Bronchial epithelial cell (primary cell): ENCODE data around the gene CACNG6. TPM values are rescaled to one million over a fixed set of nuclear protein-coding genes. Genes with fewer than 3 reads are reported as not detected.

Experiments used
- DNase-seq: peaks from one replicate; pipeline ENCODE4 v3.0.0-alpha.2; 2010; ENCODE audit warnings: low read depth
- FAIRE-seq: peaks from 2 replicates; lab custom pipeline; 2011; peaks lifted over from hg19 to GRCh38; lab: Jason Lieb, UNC
- H3K27me3 ChIP-seq: 2 replicates; pipeline ENCODE4 v1.5.1; 2011; ENCODE audit warnings: low read length; ENCODE audit not compliant: control insufficient read depth, insufficient read depth
- H3K36me3 ChIP-seq: 2 replicates; pipeline ENCODE4 v1.5.1; 2011; ENCODE audit warnings: low read length; ENCODE audit not compliant: control insufficient read depth, insufficient read depth
- H3K4me3 ChIP-seq: 2 replicates; pipeline ENCODE4 v1.5.1; 2011; ENCODE audit warnings: mild to moderate bottlenecking, low read depth, low read length, control low read depth
- total RNA-seq: library from RNA; depleted of rRNA; stranded (reverse); fragments of >200 nt; gene quantifications from 2 replicates; pipeline ENCODE4 v1.2.1, GENCODE V29; 2014
- TF ChIP-seq, protein P1 (sequence below): IDR thresholded peaks from 2 replicates; pipeline ENCODE4 v1.5.1; 2011; ENCODE audit warnings: mild to moderate bottlenecking, moderate library complexity, low read length, control low read depth, inconsistent platforms; ENCODE audit not compliant: insufficient read depth, severe bottlenecking

Gene CACNG6
- total RNA-seq, 1 donor from 2014 or later, result 0.26 TPM

DNA sequence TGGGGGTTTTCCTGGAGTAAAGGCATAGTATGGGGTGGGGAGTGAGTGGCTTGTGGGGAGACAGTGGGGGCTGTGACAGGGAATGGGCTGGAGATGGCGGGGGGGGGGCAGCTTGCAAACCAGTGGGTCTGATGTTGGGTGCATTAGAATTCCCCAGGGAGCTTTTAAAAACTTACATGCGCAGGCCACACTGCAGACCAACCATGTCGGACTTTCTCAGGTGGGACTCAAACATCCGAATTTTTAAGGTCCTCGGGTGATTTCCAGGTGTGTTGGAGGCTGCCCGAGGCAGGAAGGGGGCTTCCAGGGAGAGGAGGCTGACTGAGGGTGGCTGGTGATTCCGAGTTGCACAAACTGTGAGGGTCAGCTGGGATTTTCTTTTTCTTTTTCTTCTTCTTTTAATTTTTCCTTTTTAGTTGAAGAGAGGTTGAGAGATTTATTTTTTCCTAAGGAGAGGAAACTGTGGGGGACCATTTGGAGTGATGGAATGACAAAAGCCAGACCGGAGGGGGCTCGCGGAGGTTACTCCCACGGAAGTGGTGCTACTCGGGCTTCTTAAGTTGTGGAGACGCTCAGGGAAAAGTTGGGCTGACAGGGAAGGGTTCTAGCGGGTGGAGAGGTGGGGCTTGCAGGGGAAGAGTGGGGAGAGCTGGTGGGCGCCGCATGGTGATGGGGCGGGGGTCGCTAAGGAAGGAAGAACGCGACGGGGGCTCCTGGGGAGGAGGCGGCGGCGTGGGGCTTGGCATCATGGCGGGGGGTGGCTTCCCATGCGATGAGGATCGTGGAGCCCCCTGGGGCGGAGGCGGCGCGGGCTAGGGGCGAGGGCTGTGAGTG, 29.7 kb upstream of the CACNG6 start:
- Histone ChIP-seq H3K27me3 (peaks cover 12% of the 10 kb centered on the region), H3K36me3 (no peaks in the 10 kb centered on the region), H3K4me3 (no peak overlapping the region)
- FAIRE-seq, result no peak
- TF ChIP-seq, protein P1, sequence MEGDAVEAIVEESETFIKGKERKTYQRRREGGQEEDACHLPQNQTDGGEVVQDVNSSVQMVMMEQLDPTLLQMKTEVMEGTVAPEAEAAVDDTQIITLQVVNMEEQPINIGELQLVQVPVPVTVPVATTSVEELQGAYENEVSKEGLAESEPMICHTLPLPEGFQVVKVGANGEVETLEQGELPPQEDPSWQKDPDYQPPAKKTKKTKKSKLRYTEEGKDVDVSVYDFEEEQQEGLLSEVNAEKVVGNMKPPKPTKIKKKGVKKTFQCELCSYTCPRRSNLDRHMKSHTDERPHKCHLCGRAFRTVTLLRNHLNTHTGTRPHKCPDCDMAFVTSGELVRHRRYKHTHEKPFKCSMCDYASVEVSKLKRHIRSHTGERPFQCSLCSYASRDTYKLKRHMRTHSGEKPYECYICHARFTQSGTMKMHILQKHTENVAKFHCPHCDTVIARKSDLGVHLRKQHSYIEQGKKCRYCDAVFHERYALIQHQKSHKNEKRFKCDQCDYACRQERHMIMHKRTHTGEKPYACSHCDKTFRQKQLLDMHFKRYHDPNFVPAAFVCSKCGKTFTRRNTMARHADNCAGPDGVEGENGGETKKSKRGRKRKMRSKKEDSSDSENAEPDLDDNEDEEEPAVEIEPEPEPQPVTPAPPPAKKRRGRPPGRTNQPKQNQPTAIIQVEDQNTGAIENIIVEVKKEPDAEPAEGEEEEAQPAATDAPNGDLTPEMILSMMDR, result no peak
- no peak for DNase-seq

DNA sequence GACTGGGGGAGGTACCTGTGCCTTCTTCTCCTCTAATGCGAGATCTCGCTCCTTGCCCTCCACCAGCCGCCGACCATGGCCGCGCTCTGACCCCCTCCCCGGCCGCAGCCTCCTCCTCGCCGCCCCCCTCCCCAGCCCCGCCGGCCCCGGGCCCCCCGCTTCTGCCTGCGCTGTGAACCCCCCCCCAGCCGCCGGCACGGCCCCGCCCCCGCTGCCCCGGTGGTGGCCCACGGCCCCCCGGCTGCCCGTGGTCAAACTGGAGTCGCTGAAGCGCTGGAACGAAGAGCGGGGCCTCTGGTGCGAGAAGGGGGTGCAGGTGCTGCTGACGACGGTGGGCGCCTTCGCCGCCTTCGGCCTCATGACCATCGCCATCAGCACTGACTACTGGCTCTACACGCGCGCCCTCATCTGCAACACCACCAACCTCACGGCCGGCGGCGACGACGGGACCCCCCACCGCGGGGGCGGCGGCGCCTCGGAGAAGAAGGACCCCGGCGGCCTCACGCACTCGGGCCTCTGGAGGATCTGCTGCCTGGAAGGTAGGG, 28.5 kb upstream of the CACNG6 start, which contains the start of gene CACNG8:
Gene CACNG8, plus strand, starts transcription at position 51 of the 545 bp plus-strand sequence.
- FAIRE-seq (no peak), DNase-seq (no peak)
- Histone ChIP-seq H3K27me3 (peaks cover 7% of the 10 kb centered on the region), H3K4me3 (no peak within 1 kb of the TSS), H3K36me3 (no peaks in the 10 kb centered on the region)
- TF ChIP-seq, protein P1, result no peak

GRCh38 chr19:53965091-53965490, 26.3 kb upstream of the CACNG6 start:
- Histone ChIP-seq H3K27me3 (peaks cover 3% of the 10 kb centered on the region), H3K4me3 (no peak overlapping the region), H3K36me3 (no peaks in the 10 kb centered on the region)
- DNase-seq, result no peak
- TF ChIP-seq, protein P1, result no peak
- no peak for FAIRE-seq

- DNase-seq (no peak), FAIRE-seq (no peak)
- Histone ChIP-seq H3K4me3 (no peak overlapping the region), H3K36me3 (no peaks in the 10 kb centered on the region), H3K27me3 (no peaks in the 10 kb centered on the region)
- TF ChIP-seq, protein P1, result no peak
Measured at GRCh38 chr19:53966931-53967330, 24.5 kb upstream of the CACNG6 start.

DNA sequence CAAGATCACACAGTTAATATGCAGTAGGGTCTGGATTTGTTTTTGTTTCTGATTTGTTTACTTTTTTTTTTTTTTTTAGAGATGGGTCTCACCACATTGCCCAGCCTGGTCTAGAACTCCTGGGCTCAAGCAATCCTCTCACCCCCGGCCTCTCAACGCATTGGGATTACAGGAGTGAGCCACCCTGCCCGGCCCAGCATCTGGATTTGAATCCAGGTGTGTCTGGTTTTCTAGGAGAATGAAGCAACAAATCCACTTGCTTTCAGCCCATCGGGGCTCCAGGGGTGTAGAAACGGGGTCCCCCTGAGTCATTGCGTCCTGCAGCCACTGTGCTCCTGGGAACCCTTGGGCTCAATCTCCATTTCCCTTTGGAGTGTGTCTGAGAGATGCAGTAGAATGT, 22.1 kb upstream of the CACNG6 start:
- no peak overlapping the region for H3K4me3 ChIP-seq
- FAIRE-seq, result no peak
- DNase-seq, result no peak
- TF ChIP-seq, protein P1, result no peak
- no peaks in the 10 kb centered on the region for H3K27me3 ChIP-seq
- no peaks in the 10 kb centered on the region for H3K36me3 ChIP-seq
